Astrocyte of the cerebellum (primary cell): ENCODE results near the gene ZNF324.
"Not testable (repeated sequence)": the region's sequence is repeated elsewhere in the genome, so short reads cannot be mapped to it uniquely, and the experiment has no call there.

Experiments used
- DNase-seq: peaks from one replicate; pipeline ENCODE4 v3.0.0-alpha.2; 2011; ENCODE audit warnings: low read depth
- H3K4me3 ChIP-seq: 2 replicates; pipeline ENCODE4 v1.5.1; 2011; ENCODE audit warnings: mild to moderate bottlenecking, low read depth, low read length, moderate library complexity
- CTCF ChIP-seq: IDR thresholded peaks from 2 replicates; pipeline ENCODE4 v1.5.1; 2012; ENCODE audit warnings: low read length, low read depth, moderate library complexity, mild to moderate bottlenecking; ENCODE audit errors: missing control alignments
- in situ Hi-C: cut with HindIII; loops from 2 replicates; pipeline ENCODE4 v1.10.0; 2017; ENCODE audit warnings: low sequenced_read_pairs

ZNF324 gene

DNA sequence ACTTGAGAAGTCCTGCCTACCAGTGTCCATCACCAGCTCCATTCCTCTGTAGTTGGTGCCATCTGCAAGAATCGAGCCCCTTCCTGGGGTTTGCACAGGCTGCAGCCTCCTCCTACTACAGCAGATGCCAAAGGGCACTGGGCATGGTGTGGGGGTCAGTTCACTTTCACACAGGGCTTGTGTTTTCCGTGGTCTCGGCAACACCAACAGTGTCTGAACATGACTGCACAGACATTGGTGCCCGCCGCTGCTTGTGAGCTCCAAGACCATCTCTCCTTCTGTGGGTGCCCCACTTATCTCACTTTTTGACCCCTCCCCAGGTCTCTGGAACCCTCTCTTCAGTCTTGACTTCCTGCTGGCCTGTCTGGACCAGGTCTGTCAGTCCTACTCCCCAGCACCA, 24.5 kb downstream of the ZNF324 start:
- DNase-seq: no peak
- in situ Hi-C loops: no loop called here
- no peak for TF ChIP-seq CTCF
- no peak overlapping the region for H3K4me3 ChIP-seq

GRCh38 chr19:58492265-58492664, 25.4 kb downstream of the ZNF324 start:
- no peak for TF ChIP-seq CTCF
- in situ Hi-C loops: no loop called here
- no peak overlapping the region for H3K4me3 ChIP-seq
- no peak for DNase-seq

DNA sequence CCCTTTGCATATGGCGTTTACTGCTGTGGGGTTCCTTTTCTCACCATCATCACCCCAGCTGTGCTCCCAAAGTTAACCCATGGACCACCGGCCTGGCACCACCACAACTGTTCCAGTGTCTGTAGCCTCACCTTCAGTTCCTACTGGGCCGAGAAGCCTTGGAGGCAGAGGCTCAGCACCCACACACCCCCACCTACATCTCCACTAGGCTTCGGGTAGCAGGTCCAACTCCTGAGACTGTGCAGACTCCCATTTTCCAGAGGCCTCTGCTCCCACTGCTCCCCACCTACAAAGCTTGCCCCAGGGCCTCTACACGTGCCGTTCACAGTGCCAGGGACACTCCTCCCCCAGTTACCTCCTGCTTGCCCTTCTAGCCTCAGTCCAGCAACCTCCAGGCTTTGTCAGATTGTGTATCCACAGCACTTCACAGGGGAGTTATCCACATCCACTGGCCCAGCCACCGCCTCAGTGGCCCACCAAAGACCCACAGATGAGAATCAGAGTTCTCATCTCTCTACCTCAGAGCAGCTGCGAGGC, 30.8 kb downstream of the ZNF324 start:
- in situ Hi-C loops: no loop called here
- no peak overlapping the region for H3K4me3 ChIP-seq
- TF ChIP-seq CTCF: no peak
- no peak for DNase-seq

- in situ Hi-C loops: no loop called here
- H3K4me3 ChIP-seq: peak overlapping the region; percentile 58
- TF ChIP-seq CTCF: no peak
- no peak for DNase-seq
Measured at GRCh38 chr19:58498316-58499020, 31.6 kb downstream of the ZNF324 start.

DNA sequence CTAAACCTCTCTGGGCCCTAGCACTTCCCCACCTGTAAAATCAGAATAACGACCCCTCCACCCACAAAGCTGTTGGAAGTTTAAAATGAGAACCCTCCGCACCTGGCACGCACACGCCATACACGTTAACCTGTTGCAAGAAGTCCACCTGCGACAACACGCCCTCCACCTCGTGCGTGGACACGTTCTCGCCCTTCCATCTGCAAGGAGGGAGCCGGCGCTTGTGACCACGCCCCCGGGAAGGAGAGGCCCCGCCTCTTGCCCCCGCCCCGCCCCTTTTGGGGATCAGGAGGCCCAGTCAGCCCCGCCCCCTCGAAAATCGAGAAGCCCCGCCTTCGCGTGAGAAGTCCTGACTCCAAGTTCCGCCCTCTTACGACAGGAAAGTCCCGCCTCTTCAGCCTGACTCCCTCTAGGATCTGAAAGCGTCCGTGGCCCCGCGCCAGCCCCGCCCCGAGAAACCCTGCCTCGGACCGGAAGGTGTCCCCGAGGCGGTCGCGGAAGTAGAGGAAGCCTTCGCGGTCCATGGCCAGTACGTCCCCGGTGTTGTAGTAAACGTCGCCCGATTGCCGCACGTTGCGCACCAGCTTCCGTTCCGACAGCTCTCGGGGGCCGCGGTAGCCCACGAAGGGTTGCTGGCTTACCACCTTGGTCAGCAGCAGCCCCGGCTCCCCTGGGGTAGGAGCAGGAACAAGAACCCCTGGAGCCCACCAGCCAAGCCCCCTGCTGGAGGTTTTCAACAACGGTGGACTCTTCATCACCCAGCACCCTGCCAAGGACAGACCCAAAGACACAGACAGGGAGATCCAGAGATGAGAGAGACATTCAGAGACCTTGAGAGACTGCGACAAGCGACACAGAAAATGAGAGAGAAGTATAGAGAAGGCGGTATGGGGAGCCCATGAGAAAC, 32.4 kb downstream of the ZNF324 start:
- peak; percentile 44 for TF ChIP-seq CTCF
- peak; percentile 91 for DNase-seq
- in situ Hi-C loops: no loop called here
- H3K4me3 ChIP-seq: peak overlapping the region; percentile 58

GRCh38 chr19:58500242-58500641, 33.4 kb downstream of the ZNF324 start:
- DNase-seq: no peak
- no peak overlapping the region for H3K4me3 ChIP-seq
- no peak for TF ChIP-seq CTCF
- in situ Hi-C loops: no loop called here

GRCh38 chr19:58507602-58508223, 40.8 kb downstream of the ZNF324 start:
- H3K4me3 ChIP-seq, in situ Hi-C loops, DNase-seq: not testable (repeated sequence)
